T-helper 1 cell treated with Interleukin-12 subunit alpha and Interleukin-12 subunit beta and Interleukin-4 antibody, amounts not matched to agents 30 μg/mL and 1 μg/mL, for 36 hours (primary cell): ENCODE data around the gene JAZF1.

Experiments used
- H3K27ac Mint-ChIP-seq: one replicate; pipeline ENCODE4 v1.8.0; 2021; ENCODE audit warnings: mild to moderate bottlenecking, mixed read lengths
- H3K27me3 Mint-ChIP-seq: one replicate; pipeline ENCODE4 v1.8.0; 2021; ENCODE audit warnings: low read depth, mixed read lengths
- H3K36me3 Mint-ChIP-seq: one replicate; pipeline ENCODE4 v1.8.0; 2021; ENCODE audit warnings: low read depth, mixed read lengths
- H3K4me1 Mint-ChIP-seq: one replicate; pipeline ENCODE4 v1.8.0; 2021; ENCODE audit warnings: low read depth, mixed read lengths
- H3K4me3 Mint-ChIP-seq: one replicate; pipeline ENCODE4 v1.8.0; 2021; ENCODE audit warnings: mild to moderate bottlenecking, moderate library complexity, mixed read lengths
- H3K9me3 Mint-ChIP-seq: one replicate; pipeline ENCODE4 v1.8.0; 2021; ENCODE audit warnings: mixed read lengths

Gene JAZF1

DNA sequence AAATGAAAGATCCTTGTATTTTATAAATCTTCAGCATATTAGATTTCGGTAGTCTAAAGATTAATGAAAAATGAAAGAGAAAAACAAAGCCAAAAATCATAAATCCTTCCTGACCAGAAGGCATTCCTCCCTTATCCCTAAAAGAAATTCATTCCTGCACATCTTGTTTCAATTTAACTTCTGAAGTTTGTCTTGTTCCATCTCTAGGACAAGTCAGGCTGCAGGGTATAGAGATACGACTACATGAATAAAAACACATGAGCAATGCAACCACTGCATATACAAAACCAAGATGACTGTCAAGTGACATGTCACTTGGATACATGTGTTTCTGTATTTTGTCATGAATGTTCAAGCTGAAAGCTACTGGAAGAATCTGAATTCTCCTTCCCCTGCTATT lies 214.9 kb downstream of the JAZF1 start:
- Mint-ChIP-seq H3K4me3 (no peak overlapping the region), H3K27me3 (peaks cover 23% of the 10 kb centered on the region), H3K9me3 (no peaks in the 10 kb centered on the region), H3K4me1 (peaks cover 7% of the 10 kb centered on the region), H3K27ac (no peak overlapping the region), H3K36me3 (no peaks in the 10 kb centered on the region)

DNA sequence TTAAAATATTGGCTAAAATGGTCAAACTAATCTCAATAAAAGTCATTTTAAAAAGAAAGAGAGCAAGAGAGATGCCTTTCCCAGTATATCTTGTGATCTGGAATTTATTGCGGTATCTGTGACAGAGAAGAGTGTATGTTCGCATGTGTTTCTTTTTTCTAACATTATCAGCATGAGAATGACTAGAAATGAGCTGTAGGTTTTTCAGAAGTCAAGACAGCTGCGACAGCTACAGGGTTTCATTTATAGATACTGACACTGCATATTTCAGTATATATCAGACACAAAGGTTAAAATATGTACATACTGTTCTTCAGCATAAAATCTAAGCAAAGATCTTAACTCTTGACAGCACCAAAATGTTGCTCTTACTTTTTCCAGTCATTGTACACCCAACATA lies 215.8 kb downstream of the JAZF1 start:
- peaks cover 5% of the 10 kb centered on the region for H3K4me1 Mint-ChIP-seq
- no peak overlapping the region for H3K27ac Mint-ChIP-seq
- H3K36me3 Mint-ChIP-seq: no peaks in the 10 kb centered on the region
- no peak overlapping the region for H3K4me3 Mint-ChIP-seq
- H3K27me3 Mint-ChIP-seq: peaks cover 23% of the 10 kb centered on the region
- H3K9me3 Mint-ChIP-seq: no peaks in the 10 kb centered on the region

DNA sequence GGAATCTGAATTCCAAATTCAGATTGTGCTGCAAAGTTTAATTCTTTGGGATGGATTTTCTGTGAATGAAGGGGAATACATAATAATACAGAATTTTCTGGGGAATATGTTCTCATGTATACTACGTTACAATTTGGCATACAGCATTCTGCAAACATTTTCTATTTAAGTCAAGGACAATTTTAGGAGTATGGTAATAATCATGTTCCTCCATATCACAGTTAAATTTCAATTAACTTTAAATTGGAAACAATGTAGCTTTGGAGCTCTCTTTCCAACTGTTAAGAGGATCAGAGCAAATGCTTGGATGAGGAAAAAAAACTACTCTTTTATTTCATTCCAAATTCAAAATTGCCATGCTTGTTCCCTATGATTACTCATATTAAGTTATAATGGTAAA lies 217.5 kb downstream of the JAZF1 start:
- Mint-ChIP-seq H3K27ac (no peak overlapping the region), H3K9me3 (no peaks in the 10 kb centered on the region), H3K36me3 (no peaks in the 10 kb centered on the region), H3K27me3 (peaks cover 23% of the 10 kb centered on the region), H3K4me3 (no peak overlapping the region), H3K4me1 (peaks cover 5% of the 10 kb centered on the region)

DNA sequence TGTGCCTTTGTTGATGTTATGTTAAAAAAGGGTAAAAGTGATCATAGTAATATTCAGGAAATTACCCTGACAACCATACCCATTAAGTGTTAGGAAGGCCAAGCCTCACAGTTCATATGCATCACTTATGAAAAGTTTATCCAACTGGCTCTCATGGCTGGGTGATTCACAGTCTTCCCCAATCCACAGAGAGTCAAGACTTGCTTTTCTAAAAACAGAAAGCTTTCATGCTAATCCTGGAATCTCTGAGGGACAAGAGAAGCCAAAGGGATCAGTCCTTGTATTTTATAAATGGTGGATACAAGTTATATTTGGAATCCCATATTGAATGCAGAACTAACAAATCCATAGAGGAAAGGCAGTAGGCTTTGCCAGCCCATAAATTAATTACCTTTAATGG lies 218.3 kb downstream of the JAZF1 start:
- H3K27ac Mint-ChIP-seq: no peak overlapping the region

DNA sequence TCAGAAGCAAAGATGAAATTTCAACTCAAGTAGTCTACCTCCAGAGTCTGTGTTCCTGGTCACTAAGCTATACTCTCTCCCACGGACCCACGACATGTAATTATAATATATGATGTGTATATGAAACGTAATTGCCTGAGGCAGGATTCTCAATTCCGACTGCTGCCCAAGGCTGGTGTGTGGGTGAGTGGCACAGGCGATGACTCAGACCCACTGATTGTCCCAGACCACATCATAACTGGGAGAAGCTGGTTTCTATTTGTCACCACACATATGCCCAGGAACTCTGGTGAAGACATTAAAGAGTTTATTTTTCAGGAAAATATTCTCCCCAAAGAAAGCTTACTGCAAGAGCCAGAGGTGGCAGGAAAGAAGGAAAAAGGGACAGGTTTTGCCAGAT lies 219.3 kb downstream of the JAZF1 start:
- Mint-ChIP-seq H3K4me1 (peaks cover 2% of the 10 kb centered on the region), H3K36me3 (no peaks in the 10 kb centered on the region), H3K4me3 (no peak overlapping the region), H3K27ac (no peak overlapping the region), H3K27me3 (peaks cover 22% of the 10 kb centered on the region), H3K9me3 (no peaks in the 10 kb centered on the region)

More for the DNA sequence above, 218.3 kb downstream of the JAZF1 start:
- H3K36me3 Mint-ChIP-seq: no peaks in the 10 kb centered on the region
- peaks cover 3% of the 10 kb centered on the region for H3K4me1 Mint-ChIP-seq
- H3K4me3 Mint-ChIP-seq: no peak overlapping the region
- H3K9me3 Mint-ChIP-seq: no peaks in the 10 kb centered on the region
- H3K27me3 Mint-ChIP-seq: peaks cover 23% of the 10 kb centered on the region

DNA sequence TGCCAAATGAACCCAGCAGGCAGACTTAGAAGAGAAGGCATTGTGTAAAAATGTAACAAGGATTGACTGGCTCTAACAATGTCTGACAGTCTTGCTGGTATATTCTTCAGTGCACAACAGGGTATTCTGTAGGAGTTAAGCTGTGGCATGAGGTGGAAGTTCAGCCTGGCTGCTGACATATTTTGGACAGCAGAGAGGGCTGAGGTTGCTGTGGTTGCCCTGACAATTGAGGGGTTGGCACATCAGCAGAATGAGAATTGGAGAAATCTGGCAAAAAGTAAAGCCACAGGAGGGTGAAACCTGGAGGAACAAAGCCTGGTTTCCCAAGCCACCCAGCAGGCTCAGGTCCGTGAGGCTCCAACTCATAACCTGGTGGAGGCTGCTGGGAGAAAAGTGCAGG lies 220.2 kb downstream of the JAZF1 start:
- Mint-ChIP-seq H3K36me3 (no peaks in the 10 kb centered on the region), H3K27me3 (peaks cover 13% of the 10 kb centered on the region), H3K4me3 (no peak overlapping the region), H3K27ac (no peak overlapping the region), H3K4me1 (no peaks in the 10 kb centered on the region), H3K9me3 (no peaks in the 10 kb centered on the region)

DNA sequence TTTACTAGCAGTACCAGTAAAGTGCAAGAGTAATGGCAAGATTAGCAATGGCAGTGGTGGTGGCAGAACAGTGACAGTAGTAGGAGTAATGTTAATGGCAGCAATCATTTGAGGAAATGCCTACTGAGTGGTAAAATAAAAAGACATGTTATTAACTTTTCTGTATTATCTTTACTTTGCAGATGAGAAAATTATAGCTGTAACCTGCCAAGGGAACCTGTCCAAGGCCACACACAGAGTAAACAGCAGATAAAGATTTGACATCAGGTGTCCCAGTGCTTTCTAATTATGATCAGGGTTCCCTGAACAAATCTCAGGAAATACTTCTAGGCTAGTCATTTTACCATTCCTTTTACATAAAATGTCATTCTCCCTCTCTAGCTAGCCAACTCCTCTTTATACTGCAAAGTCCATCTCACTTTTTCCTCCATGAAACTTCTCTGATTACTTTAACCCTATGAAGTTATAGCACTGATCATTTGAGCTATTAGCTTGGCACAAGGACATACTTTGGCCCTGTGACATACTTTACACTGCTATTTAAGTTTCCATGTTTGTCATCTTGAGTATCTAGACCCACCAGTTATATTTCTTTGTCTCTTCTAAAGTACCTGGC lies 221.6 kb downstream of the JAZF1 start:
- peaks cover 2% of the 10 kb centered on the region for H3K27me3 Mint-ChIP-seq
- H3K4me3 Mint-ChIP-seq: no peak overlapping the region
- H3K36me3 Mint-ChIP-seq: no peaks in the 10 kb centered on the region
- no peaks in the 10 kb centered on the region for H3K9me3 Mint-ChIP-seq
- no peak overlapping the region for H3K27ac Mint-ChIP-seq
- H3K4me1 Mint-ChIP-seq: no peaks in the 10 kb centered on the region

DNA sequence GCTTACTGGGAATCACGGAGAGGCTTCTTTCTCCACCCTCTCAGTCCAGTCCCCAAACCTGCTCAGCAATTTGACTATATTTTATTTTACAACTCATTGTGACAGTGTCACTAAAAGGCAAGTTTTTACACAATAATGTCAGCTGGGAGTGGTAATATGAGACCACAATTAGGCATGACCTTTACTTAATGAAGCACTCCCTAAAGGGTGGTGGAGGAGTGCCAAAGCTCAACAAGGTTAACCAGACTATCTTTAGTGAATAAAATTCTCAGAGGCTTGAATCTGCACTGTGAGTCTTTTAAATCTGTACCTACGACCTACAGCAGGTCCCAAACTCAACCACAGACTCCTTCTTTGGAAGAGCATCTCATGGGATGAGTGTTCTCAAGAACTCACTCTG lies 225.0 kb downstream of the JAZF1 start:
- H3K27ac Mint-ChIP-seq: no peak overlapping the region
- no peaks in the 10 kb centered on the region for H3K4me1 Mint-ChIP-seq
- H3K9me3 Mint-ChIP-seq: no peaks in the 10 kb centered on the region
- H3K4me3 Mint-ChIP-seq: no peak overlapping the region
- H3K27me3 Mint-ChIP-seq: no peaks in the 10 kb centered on the region
- no peaks in the 10 kb centered on the region for H3K36me3 Mint-ChIP-seq

DNA sequence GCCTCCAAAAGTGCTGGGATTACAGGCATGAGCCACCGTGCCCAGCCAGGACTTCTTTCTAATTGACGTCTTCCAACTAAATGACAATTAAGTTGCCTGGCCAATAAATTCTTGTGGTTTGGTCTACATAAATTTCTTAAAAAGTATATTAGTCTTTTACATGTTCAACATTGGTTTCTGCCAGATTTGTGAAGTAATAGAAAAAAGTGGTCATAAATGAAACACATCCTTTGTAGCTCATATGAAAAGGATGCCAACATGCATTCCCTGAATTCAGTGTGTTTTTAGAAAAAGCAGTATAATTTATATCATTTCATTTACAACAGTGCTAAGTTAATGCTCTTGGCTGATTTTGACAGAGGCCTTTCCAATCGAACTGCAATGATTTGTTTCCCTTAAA lies 225.6 kb downstream of the JAZF1 start:
- no peaks in the 10 kb centered on the region for H3K4me1 Mint-ChIP-seq
- no peak overlapping the region for H3K4me3 Mint-ChIP-seq
- H3K9me3 Mint-ChIP-seq: no peaks in the 10 kb centered on the region
- no peak overlapping the region for H3K27ac Mint-ChIP-seq
- H3K27me3 Mint-ChIP-seq: no peaks in the 10 kb centered on the region
- no peaks in the 10 kb centered on the region for H3K36me3 Mint-ChIP-seq

DNA sequence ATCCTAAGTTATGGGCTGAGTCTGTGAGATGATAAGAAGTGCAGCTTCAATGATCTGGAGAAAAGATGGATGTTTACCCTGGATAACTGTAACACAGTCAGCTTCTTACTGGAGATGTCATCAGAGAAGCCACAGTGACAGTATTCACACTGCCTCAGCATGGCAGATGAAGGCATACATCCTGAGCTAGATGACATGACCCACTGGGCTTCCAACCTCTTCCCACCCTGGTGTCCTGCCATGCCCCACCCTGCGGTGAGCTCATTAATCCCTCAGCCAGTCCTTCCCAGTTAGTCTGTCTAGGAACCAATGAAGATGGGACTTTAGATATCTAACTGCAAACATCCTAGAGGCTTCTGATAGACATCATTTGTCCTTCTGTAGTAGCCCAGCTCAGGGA lies 226.8 kb downstream of the JAZF1 start:
- H3K4me1 Mint-ChIP-seq: no peaks in the 10 kb centered on the region
- no peak overlapping the region for H3K27ac Mint-ChIP-seq
- no peaks in the 10 kb centered on the region for H3K36me3 Mint-ChIP-seq
- no peaks in the 10 kb centered on the region for H3K9me3 Mint-ChIP-seq
- no peak overlapping the region for H3K4me3 Mint-ChIP-seq
- H3K27me3 Mint-ChIP-seq: no peaks in the 10 kb centered on the region

DNA sequence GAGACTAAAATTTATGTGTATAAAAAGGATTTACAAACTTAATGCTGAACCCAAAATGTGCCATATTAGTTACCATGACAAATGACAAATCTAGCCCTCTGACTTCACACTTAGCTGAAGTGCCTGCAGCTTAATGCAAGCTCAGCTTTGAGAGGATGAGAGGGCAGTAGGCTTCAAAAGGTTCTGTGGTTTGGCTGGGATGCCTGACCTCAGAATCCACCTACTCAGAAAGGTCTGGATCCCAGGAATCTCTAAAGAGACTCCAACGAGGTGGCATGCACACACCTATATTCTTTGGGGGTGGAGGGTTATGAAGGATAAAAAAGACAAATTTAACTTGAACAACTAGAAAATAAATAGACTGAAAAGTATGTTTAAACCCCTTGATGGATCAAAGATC lies 227.2 kb downstream of the JAZF1 start:
- no peak overlapping the region for H3K27ac Mint-ChIP-seq
- no peaks in the 10 kb centered on the region for H3K9me3 Mint-ChIP-seq
- no peak overlapping the region for H3K4me3 Mint-ChIP-seq
- no peaks in the 10 kb centered on the region for H3K4me1 Mint-ChIP-seq
- no peaks in the 10 kb centered on the region for H3K27me3 Mint-ChIP-seq
- no peaks in the 10 kb centered on the region for H3K36me3 Mint-ChIP-seq

DNA sequence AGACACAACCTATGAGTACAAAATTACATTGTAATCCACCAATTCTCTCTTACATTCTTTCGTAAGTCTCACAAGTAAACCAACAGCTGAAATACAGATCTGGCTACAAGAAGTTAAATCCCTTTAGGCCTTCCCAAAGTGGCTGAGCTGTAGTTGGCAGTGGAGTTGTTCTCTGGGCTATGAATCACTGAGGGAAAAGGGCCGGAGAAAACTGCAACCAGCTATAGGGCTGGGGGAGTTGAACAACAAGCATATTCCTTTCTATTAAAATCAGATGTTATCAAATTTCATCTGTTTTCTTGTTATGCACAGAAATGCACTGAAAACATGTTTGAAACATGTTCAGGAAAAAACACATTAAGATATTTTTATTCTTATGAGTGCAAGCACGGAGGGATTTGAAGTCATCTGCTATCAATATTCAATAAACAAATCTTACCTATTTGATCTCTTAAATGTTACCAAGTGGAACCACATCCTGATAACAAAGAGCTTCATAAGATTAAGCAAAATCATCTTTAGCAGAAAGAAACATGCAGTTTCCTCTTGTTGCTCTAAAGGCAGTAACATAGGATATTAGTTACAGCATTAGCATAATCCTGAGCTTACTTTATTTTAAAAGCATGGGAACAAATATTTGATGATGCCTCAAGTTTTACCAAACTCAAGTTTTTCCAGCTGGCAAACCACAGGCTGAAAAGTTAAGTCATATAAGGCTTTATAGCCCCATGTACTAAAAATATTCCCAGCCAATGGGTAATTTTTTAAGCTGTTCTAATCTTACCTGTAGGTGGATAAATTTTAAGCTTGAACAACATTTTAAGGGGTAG lies 227.9 kb downstream of the JAZF1 start:
- Mint-ChIP-seq H3K4me3 (no peak overlapping the region), H3K9me3 (no peaks in the 10 kb centered on the region), H3K27ac (no peak overlapping the region), H3K36me3 (no peaks in the 10 kb centered on the region), H3K4me1 (no peaks in the 10 kb centered on the region), H3K27me3 (peaks cover 1% of the 10 kb centered on the region)

DNA sequence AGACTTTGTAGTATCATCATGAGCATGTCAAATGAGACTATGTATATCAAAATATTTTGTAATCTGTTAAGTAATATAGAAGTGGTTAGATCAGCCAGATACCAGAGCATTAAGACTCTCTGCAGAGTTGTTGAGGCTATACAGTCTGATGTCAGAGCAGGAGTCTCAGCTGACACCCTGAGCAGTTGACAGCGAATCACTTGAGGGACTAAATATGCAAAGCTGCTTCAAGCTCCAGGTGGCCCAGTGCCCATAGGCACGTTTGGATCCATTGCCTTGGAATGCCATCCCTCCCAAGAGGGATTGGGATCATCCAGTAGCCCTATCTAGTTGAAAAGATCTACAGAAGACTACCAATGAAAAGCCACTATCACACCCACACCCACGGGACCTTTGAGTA lies 230.5 kb downstream of the JAZF1 start:
- H3K27me3 Mint-ChIP-seq: peaks cover 8% of the 10 kb centered on the region
- no peak overlapping the region for H3K4me3 Mint-ChIP-seq
- no peaks in the 10 kb centered on the region for H3K4me1 Mint-ChIP-seq
- no peak overlapping the region for H3K27ac Mint-ChIP-seq
- H3K36me3 Mint-ChIP-seq: no peaks in the 10 kb centered on the region
- H3K9me3 Mint-ChIP-seq: no peaks in the 10 kb centered on the region

DNA sequence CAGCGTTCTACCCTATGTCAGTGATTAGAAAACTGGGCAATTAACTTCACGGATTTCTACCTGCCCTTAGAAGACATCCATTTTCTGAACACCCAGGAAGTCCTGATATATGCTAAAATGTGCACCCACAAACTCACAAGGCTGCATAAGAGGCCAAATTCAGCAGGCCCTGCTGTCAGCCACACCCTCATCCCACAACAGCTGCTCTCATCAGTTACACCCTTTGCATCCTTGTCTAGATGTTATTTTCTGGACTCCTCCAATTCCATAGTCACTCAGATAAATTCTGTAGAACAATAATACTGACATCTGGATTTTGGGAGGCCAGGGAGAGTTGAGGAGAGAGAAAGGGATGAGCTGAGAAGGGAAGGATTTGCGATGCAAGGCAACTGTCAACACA lies 231.7 kb downstream of the JAZF1 start:
- H3K4me3 Mint-ChIP-seq: no peak overlapping the region
- no peaks in the 10 kb centered on the region for H3K4me1 Mint-ChIP-seq
- H3K27me3 Mint-ChIP-seq: peaks cover 8% of the 10 kb centered on the region
- no peaks in the 10 kb centered on the region for H3K36me3 Mint-ChIP-seq
- H3K27ac Mint-ChIP-seq: no peak overlapping the region
- H3K9me3 Mint-ChIP-seq: no peaks in the 10 kb centered on the region

DNA sequence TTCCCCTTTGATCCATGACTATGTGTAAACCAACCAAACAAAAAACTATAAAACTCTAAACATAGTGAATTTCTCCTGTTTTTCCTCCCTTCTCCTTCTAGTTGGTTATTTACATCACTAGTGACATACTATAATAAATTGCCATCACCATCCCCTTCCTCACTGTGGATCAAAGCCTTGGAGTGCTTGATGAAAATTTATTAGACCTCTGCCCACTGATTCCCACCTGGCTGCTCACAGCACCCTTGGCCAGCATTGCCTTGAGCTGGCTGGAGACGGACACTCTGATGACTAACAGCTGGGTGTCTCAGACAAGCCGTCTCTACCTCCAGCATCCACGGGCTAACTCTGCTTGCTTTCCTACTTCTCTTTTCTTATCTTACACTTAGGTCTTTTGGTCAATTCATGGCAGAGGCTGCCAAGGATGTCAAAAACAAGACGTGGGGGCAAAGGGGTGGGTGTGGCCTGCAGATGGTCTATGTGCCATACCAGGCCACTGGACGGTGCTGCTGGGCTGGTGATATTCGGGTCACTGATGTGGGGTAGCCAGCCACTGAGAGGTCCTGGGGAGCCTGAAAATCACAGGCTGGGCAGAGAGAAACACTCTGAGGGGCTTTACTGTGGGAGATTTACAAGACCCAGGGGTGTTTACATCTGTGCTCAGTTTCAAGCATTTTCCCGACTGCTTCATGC lies 232.9 kb downstream of the JAZF1 start:
- no peak overlapping the region for H3K27ac Mint-ChIP-seq
- no peak overlapping the region for H3K4me3 Mint-ChIP-seq
- H3K27me3 Mint-ChIP-seq: peaks cover 8% of the 10 kb centered on the region
- no peaks in the 10 kb centered on the region for H3K36me3 Mint-ChIP-seq
- H3K4me1 Mint-ChIP-seq: no peaks in the 10 kb centered on the region
- H3K9me3 Mint-ChIP-seq: no peaks in the 10 kb centered on the region
